HG02571 (cell line): ENCODE data around the gene TDG.

ENCODE experiments used
- ATAC-seq: cut with Tn5 transposase; IDR thresholded peaks from one replicate; pipeline ENCODE4 v1.9.1; 2021; ENCODE audit warnings: mild to moderate bottlenecking, moderate library complexity; ENCODE audit not compliant: unreplicated experiment

Gene TDG

GRCh38 chr12:103965590-103966504, at the start of gene TDG:
TDG (plus strand) TSS chr12:103965872; CDS start chr12:103966038, 166 bp downstream.
- ATAC-seq = peak; percentile 94

GRCh38 chr12:103917873-103918272, 47.8 kb upstream of the TDG start:
- ATAC-seq = no peak

DNA sequence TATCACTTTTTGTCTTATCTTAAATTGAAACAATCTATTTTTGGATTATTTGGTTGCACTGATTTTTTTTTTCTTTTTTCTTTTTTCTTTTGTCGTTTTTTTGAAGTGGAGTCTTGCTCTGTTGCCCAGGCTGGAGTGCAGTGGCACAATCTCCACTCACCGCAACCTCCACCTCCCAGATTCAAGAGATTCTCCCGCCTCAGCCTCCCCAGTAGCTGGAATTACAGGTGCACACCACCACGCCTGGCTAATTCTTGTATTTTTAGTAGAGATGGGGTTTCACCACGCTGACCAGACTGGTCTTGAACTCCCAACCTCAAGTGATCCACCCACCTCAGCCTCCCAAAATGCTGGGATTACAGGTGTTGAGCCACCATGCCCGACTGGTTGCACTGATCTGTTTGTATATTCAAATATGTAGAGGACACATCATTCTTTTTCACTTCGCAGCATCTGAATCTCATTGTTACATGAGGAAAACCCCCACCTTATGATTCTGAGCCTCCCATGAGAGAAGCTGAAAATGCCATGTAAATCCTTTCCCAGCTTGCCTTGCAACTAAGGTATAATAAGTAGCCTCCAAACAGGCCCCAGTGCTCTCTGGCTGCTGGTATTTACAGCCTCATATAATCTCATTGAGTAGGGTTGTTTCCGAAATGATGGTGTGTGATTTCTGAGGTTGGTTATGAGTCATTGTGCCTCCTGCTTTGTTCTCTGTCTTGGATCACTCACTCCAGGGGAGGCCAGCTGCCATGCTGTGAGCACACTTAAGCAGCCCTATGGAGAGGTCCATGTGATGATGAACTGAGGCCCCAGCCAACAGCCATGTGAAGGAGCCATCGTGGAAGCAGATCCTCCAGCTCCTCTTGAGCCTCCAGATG, 40.7 kb upstream of the TDG start:
- ATAC-seq = peak; percentile 28

GRCh38 chr12:103928682-103929045, 37.0 kb upstream of the TDG start:
- ATAC-seq = no peak

- peak; percentile 16 for ATAC-seq
Observed at GRCh38 chr12:103929046-103929783, 36.5 kb upstream of the TDG start.

- ATAC-seq = no peak
Observed at GRCh38 chr12:103929784-103930033, 36.0 kb upstream of the TDG start.

GRCh38 chr12:103930034-103930786, 35.5 kb upstream of the TDG start, which contains the start of gene HSP90B1:
HSP90B1 (plus strand) TSS chr12:103930410; CDS start chr12:103930516, 106 bp downstream.
- ATAC-seq = peak; percentile 66

- no peak for ATAC-seq
Observed at GRCh38 chr12:103930787-103931735, 34.6 kb upstream of the TDG start.

- ATAC-seq = no peak
Observed at GRCh38 chr12:103933237-103933636, 32.4 kb upstream of the TDG start.

GRCh38 chr12:103936679-103937078, 29.0 kb upstream of the TDG start:
- no peak for ATAC-seq

GRCh38 chr12:103944964-103945363, 20.7 kb upstream of the TDG start:
- ATAC-seq = no peak

DNA sequence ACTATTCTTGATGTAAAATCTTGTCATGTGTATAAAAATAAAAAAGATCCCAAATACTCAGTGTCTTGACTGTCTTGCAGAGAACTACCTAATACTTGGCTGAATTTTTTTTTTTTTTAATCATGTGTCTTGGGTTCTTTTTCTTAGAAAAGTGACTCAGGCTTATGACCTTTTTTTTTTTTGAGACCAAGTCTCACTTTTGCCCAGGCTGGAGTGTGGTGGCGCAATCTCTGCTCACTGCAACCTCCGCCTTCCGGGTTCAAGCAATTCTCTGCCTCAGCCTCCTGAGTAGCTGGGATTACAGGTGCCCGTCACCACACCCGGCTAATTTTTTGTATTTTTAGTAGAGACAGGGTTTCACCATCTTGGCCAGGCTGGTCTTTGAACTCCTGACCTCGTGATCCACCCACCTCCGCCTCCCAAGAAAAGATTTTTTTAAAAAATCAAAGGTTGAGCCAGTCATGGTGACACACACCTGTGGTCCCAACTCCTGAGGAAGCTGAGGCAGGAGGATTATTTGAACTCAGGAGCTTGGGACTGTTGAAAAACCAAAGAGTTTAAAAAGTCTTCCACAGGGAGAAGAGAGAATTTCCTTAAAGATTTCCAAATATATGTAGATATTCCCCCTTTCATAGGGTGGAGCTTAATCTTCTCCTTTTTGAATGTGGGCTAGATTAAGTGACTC, 17.7 kb upstream of the TDG start:
- no peak for ATAC-seq

DNA sequence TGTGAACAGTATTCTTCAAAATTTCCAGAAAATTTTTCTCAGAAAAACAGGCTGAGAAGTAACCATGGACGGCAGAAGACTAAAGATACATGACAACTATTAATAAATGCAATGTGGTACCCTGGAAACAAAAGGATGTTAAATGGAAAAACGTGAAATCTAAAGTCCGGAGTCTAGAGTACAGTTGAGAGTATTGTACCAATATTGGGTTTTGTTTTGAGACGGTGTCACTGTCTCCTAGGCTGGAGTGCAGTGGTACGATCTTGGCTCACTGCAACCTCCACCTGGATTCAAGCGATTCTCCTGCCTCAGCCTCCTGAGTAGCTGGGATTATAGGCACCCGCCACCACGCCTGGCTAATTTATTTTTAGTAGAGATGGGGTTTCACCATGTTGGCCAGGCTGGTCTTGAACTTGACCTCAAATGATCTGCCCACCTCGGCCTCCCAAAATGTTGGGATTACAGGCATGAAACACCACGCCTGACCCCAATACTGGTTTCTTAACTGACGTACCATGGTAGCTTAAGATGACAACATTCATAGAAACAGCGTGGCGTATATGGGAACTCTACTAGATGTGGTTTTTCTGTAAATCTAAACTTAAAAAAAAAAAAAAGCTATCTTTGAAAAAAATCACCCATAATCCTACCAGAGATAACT, 16.8 kb upstream of the TDG start:
- no peak for ATAC-seq

DNA sequence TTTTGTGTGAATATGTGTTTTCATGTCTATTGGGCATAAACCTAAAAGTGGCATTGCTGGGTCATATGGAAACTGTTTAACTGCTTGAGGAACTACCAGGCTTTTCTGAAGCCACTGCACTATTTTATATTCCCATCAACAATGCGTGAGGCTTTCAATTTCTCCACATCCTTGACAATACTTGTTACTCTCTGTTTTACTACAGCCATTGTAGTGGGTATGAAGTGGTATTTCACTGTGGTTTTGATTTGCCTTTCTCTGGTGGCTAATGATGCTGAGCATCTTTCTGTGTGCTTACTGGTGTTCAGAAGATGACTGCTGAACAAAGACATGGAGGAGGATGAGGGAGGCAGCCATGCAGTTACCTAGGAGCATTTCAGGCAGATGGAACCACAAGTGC, 13.2 kb upstream of the TDG start:
- no peak for ATAC-seq

GRCh38 chr12:103955811-103956508, 9.7 kb upstream of the TDG start:
- ATAC-seq = no peak

DNA sequence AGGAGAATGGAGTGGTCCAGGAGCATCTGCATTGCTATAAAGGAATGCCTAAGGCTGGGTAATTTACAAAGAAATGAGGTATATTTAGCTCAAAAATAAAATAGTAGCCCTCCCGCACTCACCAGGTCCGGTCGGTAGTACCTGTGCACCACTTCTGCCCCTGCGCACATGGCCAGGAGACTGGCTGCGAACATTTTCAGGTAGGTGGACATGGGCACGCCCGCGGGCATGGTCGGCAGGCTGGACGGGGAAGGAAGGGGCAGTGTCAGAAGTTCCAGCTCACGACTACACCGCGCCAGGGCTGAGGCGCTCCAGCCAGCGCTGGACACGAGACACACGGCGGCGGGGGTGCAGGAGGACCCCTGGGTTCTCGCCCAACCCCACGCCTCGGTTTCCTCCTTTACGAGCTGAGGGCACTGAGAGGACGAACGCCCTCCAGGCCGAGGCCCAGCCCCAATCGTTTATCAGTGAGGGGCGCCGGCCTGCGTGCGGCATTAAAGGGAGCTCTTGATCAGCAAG, 9.1 kb upstream of the TDG start:
- ATAC-seq = peak; percentile 27

GRCh38 chr12:103957865-103958388, 7.7 kb upstream of the TDG start:
- no peak for ATAC-seq
